HL-60 (cell line): ENCODE data around the gene GFRAL.

Experiments
- DNase-seq, 2 experiments: peaks; one replicate each; pipeline ENCODE4 v3.0.0-alpha.2; 2010 to 2020; ENCODE audit warnings: low read depth in 1 of 2, low spot score in 1 of 2
- H3K27ac ChIP-seq: fragments of 250-450 bp; sonication (Bioruptor Pico); replicated peaks from 2 replicates; pipeline ENCODE4 v1.5.1; 2020; ENCODE audit warnings: mild to moderate bottlenecking, moderate library complexity
- H3K27me3 ChIP-seq: fragments of 250-450 bp; sonication (Bioruptor Pico); 2 replicates; pipeline ENCODE4 v1.5.1; 2021; ENCODE audit warnings: mild to moderate bottlenecking, moderate library complexity; ENCODE audit not compliant: insufficient read depth, poor library complexity, severe bottlenecking
- H3K4me3 ChIP-seq: replicated peaks from 2 replicates; pipeline ENCODE4 v1.5.1; 2011; ENCODE audit warnings: mild to moderate bottlenecking, control low read depth, low read length; ENCODE audit not compliant: insufficient read depth
- CTCF ChIP-seq: IDR thresholded peaks from one replicate; pipeline ENCODE4 v1.5.1; 2011; ENCODE audit warnings: low read length, control low read depth, inconsistent platforms; ENCODE audit not compliant: insufficient read depth
- GABPA ChIP-seq: IDR thresholded peaks from 2 replicates; pipeline ENCODE4 v1.6.1; 2012; ENCODE audit warnings: low read depth
- POLR2AphosphoS5 ChIP-seq: IDR thresholded peaks from 2 replicates; pipeline ENCODE4 v1.6.1; 2012; ENCODE audit warnings: low read depth
- REST ChIP-seq: IDR thresholded peaks from 2 replicates; pipeline ENCODE4 v1.6.1; 2012; ENCODE audit warnings: low read depth; ENCODE audit not compliant: insufficient replicate concordance
- SPI1 ChIP-seq: IDR thresholded peaks from 2 replicates; pipeline ENCODE4 v1.6.1; 2012; ENCODE audit warnings: low read depth, mild to moderate bottlenecking, borderline replicate concordance

Gene GFRAL

GRCh38 chr6:55445648-55446204 lies 118.5 kb downstream of the GFRAL start:
- no peak overlapping the region for H3K27ac ChIP-seq
- peaks cover 4% of the 10 kb centered on the region for H3K27me3 ChIP-seq
- no peak for DNase-seq
- no peak overlapping the region for H3K4me3 ChIP-seq
- TF ChIP-seq GABPA: no peak
- no peak for TF ChIP-seq CTCF
- TF ChIP-seq SPI1: no peak
- no peak for TF ChIP-seq POLR2AphosphoS5
- TF ChIP-seq REST: no peak

- no peak for DNase-seq
- Histone ChIP-seq H3K27ac (no peak overlapping the region), H3K4me3 (no peak overlapping the region), H3K27me3 (no peaks in the 10 kb centered on the region)
- TF ChIP-seq REST: no peak
- no peak for TF ChIP-seq SPI1
- TF ChIP-seq POLR2AphosphoS5: no peak
- no peak for TF ChIP-seq GABPA
- TF ChIP-seq CTCF: no peak
These were observed 120.6 kb downstream of the GFRAL start for GRCh38 chr6:55447891-55448290.

GRCh38 chr6:55448451-55448850 lies 121.2 kb downstream of the GFRAL start:
- TF ChIP-seq CTCF (no peak), SPI1 (no peak), REST (no peak), POLR2AphosphoS5 (no peak), GABPA (no peak)
- no peak for DNase-seq

More at GRCh38 chr6:55448451-55448850, 121.2 kb downstream of the GFRAL start:
- Histone ChIP-seq H3K27ac (no peak overlapping the region), H3K4me3 (no peak overlapping the region), H3K27me3 (no peaks in the 10 kb centered on the region)
